Glomerular visceral epithelial cell (primary cell): Measurements from ENCODE around the gene NRAS.
"Not testable (repeated sequence)": the region's sequence is repeated elsewhere in the genome, so short reads cannot be mapped to it uniquely, and the experiment has no call there.

Experiments
- DNase-seq: peaks from one replicate; pipeline ENCODE4 v3.0.0-alpha.2; 2016; ENCODE audit errors: extremely low spot score

Gene NRAS

GRCh38 chr1:114716304-114717170 lies at the start of gene NRAS:
TSS of gene NRAS (minus strand) at chr1:114716771. CDS start at chr1:114716160, 611 bp downstream.
- DNase-seq, result peak; percentile 91

- no peak for DNase-seq
Measured at GRCh38 chr1:114764689-114765088, 48.1 kb upstream of the NRAS start.

GRCh38 chr1:114758256-114758832 lies 41.8 kb upstream of the NRAS start:
- DNase-seq, result no peak

- DNase-seq, result peak; percentile 98
Measured at GRCh38 chr1:114757455-114758255, 41.1 kb upstream of the NRAS start, which contains the start of gene CSDE1. TSS of gene CSDE1 (minus strand) at chr1:114757984. CDS start at chr1:114739890, 18,094 bp downstream.

- peak; percentile 23 for DNase-seq
Measured at GRCh38 chr1:114756949-114757454, 40.4 kb upstream of the NRAS start.

- no peak for DNase-seq
Measured at GRCh38 chr1:114756009-114756892, 39.7 kb upstream of the NRAS start.

- DNase-seq, result no peak
Measured at GRCh38 chr1:114755006-114755931, 38.7 kb upstream of the NRAS start.

- not testable (repeated sequence) for DNase-seq
Measured at GRCh38 chr1:114753702-114754101, 37.1 kb upstream of the NRAS start.

- no peak for DNase-seq
Measured at GRCh38 chr1:114753143-114753542, 36.6 kb upstream of the NRAS start.

- no peak for DNase-seq
Measured at GRCh38 chr1:114750780-114751179, 34.2 kb upstream of the NRAS start.

- DNase-seq, result no peak
Measured at GRCh38 chr1:114749835-114750234, 33.3 kb upstream of the NRAS start.

- DNase-seq, result no peak
Measured at GRCh38 chr1:114746450-114747121, 30.0 kb upstream of the NRAS start.

GRCh38 chr1:114745291-114745690 lies 28.7 kb upstream of the NRAS start:
- DNase-seq, result no peak

GRCh38 chr1:114741963-114742746 lies 25.6 kb upstream of the NRAS start:
- no peak for DNase-seq

GRCh38 chr1:114740331-114740730 lies 23.8 kb upstream of the NRAS start:
- DNase-seq, result no peak

GRCh38 chr1:114737314-114737849 lies 20.8 kb upstream of the NRAS start:
- no peak for DNase-seq

- no peak for DNase-seq
Measured at GRCh38 chr1:114735479-114735878, 18.9 kb upstream of the NRAS start.

GRCh38 chr1:114729782-114730181 lies 13.2 kb upstream of the NRAS start:
- DNase-seq, result no peak
